GM23248 (cell line): ENCODE measurements around the gene CAMTA2.

Experiments used
- EZH2 ChIP-seq: fragments of 200-600 bp; sonication (generic); IDR thresholded peaks from 2 replicates; pipeline ENCODE4 v1.6.1; 2018; ENCODE audit warnings: antibody characterized with exemption, mild to moderate bottlenecking; ENCODE audit not compliant: insufficient read depth, poor library complexity, severe bottlenecking
- EZH2phosphoT487 ChIP-seq: fragments of 200-600 bp; sonication (generic); IDR thresholded peaks from 2 replicates; pipeline ENCODE4 v1.6.1; 2018; ENCODE audit warnings: antibody characterized with exemption, moderate library complexity, mild to moderate bottlenecking, low read depth; ENCODE audit not compliant: insufficient read depth

- TF ChIP-seq EZH2 (no peak), EZH2phosphoT487 (no peak)
Observed at GRCh38 chr17:4987767-4988567, 492 bp upstream of the CAMTA2 start.
